GM10266 (cell line): ENCODE data around the gene ABHD17A.

Source experiments
- DNase-seq: peaks from one replicate; pipeline ENCODE4 v3.0.0; 2012; ENCODE audit errors: extremely low spot score
- TF ChIP-seq, protein P1 (sequence below): IDR thresholded peaks from 2 replicates; pipeline ENCODE4 v1.5.1; 2012; ENCODE audit warnings: mild to moderate bottlenecking, low read depth; ENCODE audit not compliant: control insufficient read depth, insufficient read depth; ENCODE audit errors: missing control alignments

The ABHD17A gene

DNA sequence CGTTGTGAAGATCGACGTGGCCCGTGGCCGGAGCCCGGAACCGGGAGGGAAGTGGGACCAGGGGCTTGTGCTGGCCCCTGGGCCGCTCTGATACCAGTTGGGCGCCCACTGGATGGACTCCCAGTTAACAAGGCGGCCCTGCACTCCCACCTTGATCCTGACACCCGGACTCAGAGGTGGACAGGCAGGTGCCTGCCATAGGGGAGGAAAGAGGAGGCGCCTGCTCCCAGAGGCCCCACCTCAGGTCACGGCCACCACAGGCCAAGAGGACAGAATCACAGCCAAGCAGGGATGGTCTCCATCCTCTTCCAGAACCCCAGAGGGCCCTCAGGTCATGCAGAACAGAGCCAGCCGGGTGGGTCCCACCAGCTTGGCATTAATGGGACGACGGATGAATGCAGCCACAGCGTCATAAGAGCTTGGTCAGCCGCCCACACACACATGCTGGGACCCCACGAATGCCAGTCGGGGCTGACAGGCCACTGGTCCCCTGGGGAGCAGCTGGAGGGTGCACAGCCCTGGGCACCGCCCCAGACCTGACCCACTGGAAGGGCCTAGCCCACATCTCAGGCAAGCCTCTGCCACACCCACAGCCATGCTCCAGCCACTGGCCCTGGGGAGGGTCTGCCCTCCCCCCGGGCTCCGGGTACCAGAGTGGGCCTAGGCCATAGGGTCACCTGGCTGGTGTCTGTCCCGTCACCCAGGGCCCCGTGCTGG, 12.3 kb downstream of the ABHD17A start:
- TF ChIP-seq, protein P1, sequence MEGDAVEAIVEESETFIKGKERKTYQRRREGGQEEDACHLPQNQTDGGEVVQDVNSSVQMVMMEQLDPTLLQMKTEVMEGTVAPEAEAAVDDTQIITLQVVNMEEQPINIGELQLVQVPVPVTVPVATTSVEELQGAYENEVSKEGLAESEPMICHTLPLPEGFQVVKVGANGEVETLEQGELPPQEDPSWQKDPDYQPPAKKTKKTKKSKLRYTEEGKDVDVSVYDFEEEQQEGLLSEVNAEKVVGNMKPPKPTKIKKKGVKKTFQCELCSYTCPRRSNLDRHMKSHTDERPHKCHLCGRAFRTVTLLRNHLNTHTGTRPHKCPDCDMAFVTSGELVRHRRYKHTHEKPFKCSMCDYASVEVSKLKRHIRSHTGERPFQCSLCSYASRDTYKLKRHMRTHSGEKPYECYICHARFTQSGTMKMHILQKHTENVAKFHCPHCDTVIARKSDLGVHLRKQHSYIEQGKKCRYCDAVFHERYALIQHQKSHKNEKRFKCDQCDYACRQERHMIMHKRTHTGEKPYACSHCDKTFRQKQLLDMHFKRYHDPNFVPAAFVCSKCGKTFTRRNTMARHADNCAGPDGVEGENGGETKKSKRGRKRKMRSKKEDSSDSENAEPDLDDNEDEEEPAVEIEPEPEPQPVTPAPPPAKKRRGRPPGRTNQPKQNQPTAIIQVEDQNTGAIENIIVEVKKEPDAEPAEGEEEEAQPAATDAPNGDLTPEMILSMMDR, result no peak
- DNase-seq, result no peak

DNA sequence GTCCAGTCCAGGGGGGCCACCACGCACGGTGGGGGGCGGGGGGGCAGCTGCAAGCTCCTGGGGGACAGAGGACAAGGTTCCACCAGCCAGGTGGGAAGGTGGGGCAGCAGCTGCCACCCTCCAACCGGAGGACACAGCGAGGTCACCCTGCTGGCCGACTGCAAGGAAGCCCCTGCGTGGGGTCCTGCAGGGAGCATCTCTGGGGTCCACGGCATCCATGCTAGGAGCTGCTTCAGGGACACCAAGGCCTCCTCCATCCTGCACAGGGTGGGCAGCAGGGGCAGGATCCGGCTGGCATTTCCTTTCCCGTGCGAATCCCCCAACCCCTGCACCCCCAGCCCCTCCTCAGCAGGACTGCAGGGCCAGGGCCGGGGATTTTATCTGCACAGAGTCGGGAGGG, 13.7 kb downstream of the ABHD17A start:
- DNase-seq, result no peak
- TF ChIP-seq, protein P1, result no peak

DNA sequence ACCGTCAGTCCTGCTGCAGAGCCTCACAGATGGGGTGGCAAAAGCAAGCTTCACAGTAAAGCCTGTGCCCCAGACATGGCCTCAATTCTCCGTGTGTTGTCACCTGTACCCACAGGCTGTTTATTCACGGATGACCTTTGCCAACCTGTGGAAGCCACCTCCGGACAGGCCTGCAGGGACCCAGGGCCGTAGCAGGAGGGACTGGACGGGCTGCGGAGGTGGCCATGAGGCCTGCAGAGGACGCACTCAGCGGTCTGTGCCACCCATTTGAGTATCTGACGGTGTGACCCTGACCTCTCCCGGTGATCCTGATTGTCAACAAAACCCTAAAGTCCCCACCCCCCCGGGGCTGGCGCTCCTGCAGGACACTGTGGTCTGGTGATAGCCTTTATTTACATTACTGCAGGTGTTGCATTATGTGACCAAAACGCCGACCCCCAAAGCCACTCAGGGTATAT, 14.1 kb downstream of the ABHD17A start:
- TF ChIP-seq, protein P1, result no peak
- no peak for DNase-seq

DNA sequence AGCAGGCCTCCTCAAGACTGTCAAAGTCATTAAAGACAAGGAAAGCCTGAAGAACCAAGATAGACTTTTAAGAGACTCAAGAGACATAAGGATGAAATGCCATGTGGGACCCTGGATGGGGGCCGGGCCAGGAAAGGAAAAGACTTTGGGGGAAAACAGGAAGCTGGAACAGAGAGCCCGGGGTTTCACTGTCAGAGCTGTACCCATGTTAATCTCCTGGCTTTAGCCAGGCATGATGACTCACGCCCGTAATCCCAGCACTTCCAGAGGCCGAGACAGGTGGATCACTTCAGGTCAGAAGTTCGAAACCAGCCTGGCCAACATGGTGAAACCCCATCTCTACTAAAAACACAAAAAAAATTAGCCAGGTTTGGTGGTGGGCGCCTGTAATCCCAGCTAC, 16.3 kb downstream of the ABHD17A start:
- DNase-seq, result no peak
- TF ChIP-seq, protein P1, result no peak

DNA sequence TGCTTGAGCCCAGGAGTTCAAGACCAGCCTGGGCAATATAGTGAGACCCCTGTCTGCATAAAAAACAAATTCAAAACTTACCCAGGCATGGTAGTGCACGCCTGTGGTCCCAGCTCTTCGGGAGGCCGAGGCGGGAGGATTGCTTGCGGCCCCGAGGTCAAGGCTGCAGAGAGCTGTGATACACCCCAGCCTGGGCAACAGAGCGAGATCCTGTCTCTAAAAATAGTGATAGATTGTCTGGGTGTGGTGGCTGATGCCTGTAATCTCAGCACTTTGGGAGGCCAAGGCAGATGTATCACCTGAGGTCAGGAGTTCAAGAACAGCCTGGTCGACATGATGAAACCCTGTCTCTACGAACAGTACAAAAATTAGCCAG, 18.0 kb downstream of the ABHD17A start:
- TF ChIP-seq, protein P1, result no peak
- DNase-seq, result no peak

DNA sequence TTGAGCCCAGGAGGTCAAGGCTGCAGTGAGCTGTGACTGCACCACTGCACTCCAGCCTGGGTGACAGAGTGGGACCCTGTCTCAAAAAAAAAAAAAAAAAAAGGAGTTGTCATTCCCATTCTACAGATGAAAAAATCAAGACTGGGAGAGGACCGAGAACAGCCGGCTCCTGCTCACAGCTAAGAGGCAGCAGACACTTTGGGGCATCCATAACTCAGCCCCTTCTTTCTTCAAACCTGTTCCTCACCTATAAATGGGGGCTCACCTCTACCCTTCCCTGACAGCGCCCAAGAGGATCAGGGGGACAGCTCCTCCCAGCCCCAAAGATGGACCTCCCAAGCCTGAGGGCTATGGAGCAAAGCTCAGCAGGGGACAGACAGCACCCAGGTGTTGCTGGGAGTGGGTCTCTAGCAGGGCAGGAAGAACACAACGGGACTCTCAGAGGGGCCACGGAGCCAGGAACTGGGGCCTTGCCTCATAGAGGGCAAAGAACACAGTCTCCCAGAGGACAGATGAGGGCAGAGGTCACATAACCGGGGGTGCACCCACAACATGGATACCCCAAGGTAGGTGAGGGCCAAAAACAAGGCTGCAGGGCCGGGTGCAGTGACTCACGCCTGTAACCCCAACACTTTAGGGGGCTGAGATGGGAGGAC, 18.5 kb downstream of the ABHD17A start:
- TF ChIP-seq, protein P1, result no peak
- no peak for DNase-seq

DNA sequence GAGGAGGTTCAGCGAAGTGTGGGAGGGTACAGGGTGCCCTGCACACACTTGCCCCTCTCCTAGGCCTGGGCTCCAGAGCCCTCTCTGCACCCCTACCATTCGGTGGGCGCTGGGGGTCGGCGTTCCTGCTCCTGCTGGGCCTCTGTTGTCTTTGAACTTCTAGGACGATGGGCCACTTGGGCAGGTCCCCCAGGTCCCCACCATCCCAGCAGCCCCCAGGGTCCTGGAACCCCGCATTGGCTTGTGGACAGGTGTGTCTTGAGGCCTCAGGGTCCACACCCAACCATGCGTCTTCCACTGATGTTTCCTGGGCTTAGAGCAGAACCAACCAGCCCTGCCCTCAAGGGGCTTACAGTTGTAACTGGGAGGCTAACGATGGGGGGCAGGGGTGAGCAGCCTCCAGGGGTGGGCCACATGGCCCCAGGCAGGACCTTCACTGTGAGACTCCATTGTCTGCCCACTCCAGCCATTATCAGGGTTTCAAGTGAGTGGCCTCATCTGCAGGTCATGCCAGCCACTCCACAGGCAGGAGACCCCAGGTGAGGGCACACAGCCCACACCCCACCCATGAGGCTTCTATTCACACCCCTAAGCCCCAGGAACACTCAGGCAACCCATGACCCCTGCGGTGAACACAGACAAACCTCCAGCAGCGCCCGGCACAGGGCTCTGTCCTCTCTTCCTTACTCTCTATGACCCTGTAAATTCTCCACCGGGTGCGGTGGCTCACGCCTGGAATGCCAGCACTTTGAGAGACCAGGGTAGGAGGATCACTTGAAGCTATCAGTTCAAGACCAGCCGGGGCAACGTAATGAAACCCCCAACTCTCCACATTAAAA, 19.9 kb downstream of the ABHD17A start:
- TF ChIP-seq, protein P1, result no peak
- no peak for DNase-seq
